EH (cell line): Measurements from ENCODE around the gene MTHFD1L.

Experiments used
- DNase-seq: peaks from one replicate; pipeline ENCODE4 v3.0.0-alpha.2; 2015; ENCODE audit warnings: low read depth

Gene MTHFD1L

DNA sequence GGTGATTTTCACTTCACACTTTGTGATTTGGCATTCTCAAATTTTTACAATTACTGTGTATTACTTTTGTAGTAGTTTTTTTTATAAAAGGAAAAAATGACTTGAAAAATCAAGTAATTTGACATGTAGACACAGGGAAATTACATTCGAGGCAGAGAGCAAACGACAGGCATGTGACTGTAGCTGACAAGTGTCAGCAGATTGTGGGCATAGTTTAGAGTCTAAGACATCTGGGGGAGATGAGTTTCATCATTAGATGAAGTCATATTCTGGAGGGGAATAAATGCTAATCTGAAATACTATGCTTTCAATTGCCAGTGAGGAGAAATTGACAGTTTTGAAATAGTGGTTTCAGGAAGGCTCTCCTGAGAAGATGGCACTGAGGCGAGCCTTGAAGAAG, 126.0 kb downstream of the MTHFD1L start:
- no peak for DNase-seq

DNA sequence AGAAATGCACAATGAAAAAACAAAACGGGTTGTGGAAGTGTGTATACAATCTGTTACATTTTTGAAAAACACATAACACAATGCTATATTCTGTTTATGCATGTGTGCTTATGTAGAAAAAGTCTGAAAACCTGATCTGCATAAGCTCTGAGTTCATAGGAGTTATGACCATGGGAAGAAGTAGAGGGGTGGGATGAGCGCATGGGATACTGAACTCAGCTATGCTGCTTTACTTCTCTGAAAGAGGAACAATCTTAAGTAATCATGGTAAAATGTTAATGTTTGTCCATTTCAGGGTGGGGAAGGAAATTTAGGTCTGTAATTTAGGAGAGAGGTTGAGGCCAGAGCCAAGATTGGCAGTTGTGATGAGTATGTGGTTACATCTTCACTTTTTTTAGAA, 126.8 kb downstream of the MTHFD1L start:
- no peak for DNase-seq

DNA sequence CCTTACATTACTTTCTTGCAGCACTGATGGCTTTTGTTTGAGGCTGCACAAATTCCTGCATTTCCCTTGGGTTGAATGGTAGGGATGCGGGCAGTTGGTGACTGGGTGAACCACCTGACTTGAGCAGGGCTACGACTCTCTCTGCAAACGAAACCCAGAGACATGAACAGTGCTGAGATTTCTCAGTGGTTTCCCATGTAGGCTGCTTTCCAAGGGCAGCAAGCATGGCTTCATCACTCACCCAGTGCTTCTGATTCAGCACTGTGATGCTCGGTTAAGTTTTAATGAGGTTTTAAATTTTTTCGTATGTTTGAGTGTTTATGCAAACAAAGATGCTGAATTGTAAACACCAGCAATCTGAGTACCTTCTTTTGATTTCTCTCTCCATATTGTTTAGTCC, 127.2 kb downstream of the MTHFD1L start:
- peak; percentile 35 for DNase-seq

DNA sequence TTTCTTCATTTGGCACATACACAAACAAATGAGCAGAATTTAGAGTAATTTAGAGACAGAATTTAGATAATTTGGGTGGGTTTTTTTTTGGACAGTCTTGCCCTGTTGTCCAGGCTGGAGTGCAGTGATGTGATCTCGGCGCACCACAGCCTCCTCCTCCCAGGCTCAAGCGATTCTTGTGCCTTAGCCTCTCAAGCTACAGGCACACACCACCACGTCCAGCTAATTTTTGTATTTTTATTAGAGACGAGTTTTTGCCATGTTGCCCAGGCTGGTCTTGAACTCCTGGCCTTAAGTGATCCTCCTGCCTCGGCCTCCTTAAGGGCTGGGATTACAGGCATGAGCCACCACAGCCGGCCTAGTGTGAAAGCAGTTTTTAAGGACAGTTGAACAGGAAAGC, 127.8 kb downstream of the MTHFD1L start:
- DNase-seq: no peak

DNA sequence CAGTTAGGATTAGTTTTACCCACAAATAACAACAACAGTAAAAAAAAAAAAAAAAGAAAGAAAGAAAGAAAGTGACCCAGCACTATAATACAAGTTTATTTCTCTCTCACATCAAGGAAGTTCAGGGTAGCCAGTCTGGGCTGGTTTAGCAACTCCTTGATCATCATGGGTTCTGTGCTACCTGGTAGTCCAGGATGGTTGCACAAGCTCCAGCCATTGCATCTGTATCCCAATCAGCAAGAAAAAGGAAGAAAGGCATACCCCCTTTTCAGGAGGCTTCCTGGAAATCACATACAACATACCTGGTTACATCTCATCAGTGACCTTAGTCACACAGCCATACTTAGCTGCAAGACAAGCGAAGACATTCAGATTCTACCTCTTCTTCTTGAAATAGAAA, 128.5 kb downstream of the MTHFD1L start:
- no peak for DNase-seq

DNA sequence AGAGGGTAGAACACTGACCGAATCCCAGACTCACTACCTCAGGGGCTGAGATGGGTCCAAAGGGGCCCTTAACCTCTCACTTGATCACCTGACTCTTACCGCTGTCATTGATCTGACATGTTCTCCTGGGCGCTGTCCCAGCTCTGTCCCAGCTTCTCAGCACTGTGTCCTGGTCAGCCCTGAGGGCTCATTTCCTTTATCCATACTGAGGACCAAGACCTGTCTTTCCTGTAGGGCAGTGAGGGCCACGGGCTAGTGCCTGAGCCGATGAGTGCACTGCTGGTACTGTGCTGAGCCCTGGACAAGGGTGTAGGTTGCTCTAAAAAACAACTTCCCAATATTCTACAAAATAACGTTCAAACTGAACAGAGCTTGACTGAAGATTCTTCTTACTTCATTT, 131.5 kb downstream of the MTHFD1L start:
- DNase-seq: no peak

DNA sequence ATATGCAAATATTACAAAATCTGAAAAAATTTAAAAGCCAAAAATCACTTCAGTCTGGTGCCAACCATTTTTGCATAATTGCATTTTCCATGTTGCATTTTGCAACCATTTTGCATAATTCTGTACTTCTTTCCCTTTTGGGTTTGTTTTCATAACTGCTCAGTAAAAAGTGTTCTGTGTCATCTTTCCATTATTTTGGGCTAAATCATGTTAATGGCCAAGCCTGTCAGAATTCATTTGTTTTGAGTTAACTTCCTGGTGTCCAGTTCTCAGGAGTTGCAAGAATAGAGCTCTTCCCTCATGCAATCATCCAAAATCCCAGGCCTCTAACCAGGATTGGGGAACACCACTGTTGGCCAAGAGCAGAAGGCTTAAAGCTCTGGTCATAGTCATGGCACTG, 133.6 kb downstream of the MTHFD1L start:
- peak; percentile 73 for DNase-seq

DNA sequence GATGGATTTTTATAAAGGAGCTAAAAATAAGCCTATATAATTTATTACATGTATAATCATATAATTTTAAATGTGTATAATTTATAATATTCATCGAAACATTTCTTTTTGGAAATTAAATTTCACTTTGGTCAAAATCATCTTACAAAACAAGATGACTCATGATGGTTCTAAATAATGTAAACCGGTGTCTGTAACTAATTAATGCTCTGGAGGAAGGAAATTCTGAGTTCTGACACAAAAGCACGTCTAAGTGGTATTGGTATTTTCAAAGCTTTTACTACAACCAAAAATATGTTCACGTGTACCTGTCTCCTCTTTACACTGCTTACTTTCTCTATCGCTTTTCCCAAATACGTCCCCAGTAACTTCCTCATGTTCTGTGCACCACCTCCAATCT, 134.1 kb downstream of the MTHFD1L start:
- DNase-seq: peak; percentile 16

DNA sequence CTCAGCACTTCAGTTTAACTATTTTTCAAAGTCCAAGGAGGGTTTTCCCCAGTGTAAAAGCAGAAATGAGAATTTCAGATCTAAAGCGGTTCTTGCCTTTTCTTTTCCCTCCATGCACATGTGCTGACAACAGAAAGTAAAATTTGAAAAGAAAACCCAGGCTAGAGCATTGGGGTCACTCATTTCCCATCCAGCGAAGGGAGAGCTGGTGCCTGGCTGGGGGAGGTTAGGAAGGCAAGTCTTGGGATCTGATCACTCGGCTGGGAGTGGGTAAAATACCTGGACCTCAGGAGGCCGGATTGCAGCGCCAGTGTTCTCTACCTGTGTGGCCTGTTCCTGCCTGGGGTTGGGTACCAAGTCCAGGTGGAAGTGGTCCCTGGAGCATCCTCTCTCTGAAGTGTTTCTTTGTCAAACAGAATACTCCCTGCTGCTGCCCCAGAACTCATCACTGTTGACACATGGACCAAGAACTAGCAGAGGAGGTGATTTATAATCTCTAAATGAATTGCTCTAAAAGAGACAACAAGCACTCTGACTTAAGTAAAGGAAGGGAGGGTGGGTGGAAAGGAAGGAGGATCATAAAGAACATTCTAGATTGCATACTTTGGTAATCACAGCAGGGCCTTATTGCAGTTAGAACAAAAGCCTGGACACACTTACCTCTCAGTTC, 136.0 kb downstream of the MTHFD1L start:
- no peak for DNase-seq

DNA sequence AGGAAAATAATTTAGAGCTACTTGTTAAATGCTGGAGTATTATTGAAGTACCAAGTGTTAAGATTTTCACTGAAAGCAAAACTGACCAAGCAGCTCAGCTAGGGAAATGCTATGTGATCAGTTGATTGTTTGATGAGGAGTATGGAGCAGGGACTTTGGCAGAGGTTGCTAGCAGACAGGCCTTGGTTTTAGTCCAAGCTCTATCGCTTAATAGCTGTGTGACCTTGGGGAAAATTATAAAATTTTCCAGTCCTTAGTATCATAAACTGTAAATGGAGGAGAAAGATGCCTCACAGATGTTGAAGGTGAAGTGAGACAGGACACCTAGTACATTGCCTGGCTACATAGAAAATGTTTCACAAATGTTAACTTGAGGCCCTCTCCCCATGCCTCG, 136.6 kb downstream of the MTHFD1L start:
- DNase-seq: no peak

DNA sequence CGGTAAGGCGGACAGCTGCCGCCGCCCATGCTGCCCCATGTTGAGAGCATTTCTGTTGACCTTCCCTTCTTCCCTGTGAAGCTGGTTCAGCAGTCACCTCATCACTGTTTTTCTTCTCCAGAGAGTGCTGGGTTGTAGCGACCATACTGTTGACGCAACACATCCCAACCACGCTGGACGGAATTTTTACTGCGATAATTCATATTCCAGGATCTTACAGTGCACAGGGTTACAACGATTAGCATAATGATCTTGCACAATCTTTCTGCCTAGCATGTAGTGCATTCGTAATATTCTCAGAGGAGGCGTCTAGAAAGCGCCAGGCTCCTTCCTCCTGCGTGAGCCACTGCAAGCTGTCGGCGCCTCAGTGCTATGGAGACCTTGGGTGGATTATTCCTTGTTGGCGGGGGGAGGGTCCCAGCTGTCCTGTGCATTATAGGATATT, 137.0 kb downstream of the MTHFD1L start:
- no peak for DNase-seq

DNA sequence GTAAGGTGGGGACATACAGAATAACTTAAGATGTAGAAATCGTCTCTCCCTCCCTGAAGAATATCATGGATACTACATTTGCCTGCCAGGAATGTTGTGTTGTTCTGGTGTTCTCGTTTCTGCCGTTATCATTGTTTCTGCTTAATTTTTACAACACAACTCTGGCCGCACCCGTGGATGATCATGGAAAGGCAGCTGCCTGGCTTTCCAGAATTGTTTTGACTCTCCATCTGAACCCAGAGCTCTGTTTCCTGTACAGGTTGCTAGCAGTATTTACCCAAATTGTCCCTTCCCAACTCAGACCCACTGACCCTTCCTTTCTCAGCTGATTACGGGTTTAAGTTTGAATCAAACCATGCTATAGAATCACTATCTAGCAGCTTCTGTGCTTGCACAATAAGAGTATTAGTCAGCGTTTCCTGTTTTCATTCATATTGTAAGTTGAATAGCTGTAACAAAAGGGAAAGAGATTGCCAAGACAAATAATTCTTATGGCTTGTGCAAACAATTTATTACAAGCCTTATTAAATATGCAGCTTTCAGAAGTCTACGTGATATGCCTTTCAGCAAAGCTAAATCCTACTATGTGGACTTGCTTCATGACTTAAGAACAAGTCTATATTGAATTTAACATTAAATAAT, 139.0 kb downstream of the MTHFD1L start:
- DNase-seq: peak; percentile 92

DNA sequence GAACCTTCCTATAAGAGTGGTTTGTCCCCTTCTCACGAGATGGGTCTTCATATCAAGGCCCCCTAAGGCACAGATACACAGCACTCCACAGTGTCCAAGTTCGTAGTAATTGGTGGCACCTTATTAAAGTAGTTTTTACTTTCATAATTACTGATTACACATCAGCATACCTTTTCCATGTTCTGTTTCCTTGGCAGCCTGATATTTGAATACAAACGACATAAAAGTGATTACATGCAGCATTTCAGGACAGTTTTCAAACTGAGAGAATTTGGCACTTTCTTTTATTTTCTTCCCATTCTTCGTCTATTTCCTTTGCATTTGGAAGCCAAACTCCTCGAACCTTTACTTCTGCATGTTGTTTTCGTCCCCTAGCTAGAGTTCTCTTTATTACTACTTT, 139.7 kb downstream of the MTHFD1L start:
- DNase-seq: no peak

DNA sequence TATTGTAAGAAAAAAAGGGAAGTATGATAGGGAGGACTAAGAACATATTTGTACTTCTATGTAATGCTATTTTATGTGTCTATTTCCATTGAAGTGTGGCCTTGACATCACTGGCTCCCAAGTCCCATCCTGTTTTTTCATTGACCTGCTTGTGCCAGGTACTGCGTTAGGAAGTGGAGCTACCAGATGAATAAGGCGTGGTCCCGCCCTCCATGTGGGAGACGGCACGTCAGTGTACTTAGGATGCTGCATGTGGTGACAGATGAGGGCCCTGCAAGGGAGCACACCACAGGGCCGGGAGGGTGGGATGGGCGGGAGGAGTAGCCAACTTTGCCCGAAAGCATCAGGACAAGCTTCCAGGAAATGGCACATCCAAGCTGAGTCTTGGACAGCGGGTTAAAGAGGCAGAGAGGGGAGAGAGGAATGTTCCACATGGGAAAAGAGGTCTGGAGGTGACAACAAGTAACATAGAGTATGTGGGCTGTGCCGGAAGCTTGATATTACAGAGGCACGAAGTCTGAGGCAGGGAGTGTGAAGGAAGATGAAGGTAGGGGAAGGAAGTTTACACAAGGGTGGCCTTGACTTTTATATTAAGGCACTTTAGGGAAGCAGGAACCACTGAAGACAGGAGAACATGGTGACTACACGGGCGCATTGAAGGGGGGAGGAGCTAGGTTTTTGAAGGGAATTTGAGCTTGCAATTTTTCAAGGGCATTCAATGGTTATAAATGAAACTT, 140.6 kb downstream of the MTHFD1L start:
- DNase-seq: no peak

DNA sequence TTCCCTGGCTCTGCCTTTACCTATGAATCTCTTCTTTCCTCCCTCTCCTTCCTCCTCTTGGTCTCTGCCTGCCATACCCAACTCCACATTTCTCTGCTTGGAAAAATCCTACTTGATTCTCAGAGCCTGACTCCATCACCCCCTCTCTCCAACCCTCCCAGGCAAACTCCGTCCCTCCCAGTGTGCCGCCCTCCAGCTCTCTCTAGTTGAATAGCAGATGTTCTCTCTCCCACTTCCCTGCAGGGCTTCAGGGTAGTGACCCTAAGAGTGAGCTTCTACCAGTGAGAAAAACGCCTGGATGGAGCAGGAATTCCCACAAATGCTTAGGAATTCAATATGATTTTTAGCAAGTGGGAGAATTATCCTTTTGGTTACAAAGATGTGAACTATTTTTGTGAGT, 141.6 kb downstream of the MTHFD1L start:
- no peak for DNase-seq

DNA sequence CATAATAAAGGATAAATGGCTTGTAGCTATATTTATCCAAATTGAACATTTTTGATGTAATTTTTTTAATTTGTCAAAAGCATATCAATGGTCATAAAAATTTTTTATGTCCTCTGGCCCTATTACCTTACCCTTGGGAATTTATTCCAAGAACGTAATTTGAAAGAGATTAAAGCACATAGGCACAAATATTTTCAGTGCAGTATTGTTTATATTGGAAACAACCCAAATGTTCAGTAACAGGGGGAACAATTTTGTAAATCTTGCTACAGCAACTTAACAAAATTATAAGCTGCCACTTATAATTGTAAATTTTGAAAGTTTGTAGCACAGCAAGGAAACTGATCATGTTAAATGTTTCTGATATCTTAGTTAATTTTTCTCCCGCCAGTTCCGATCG, 142.4 kb downstream of the MTHFD1L start:
- no peak for DNase-seq

DNA sequence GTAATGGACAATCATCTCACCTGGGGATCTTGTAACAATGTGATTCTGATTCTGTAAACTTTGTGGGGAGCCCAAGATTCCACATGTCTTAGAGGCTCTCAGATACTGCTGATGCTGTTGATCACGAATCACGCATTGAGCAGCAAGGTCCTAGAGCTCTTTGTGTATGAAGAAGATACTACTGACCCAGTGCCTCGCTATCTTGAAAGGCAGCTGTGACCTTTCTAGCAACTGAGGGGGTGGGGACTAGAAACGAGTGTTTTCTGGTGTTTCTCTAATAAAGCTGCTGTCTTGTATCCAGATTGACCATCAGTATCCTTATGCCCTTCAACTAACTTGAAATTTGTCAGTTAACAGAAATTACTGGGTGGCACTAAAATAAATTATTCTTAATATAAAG, 142.9 kb downstream of the MTHFD1L start:
- DNase-seq: no peak

DNA sequence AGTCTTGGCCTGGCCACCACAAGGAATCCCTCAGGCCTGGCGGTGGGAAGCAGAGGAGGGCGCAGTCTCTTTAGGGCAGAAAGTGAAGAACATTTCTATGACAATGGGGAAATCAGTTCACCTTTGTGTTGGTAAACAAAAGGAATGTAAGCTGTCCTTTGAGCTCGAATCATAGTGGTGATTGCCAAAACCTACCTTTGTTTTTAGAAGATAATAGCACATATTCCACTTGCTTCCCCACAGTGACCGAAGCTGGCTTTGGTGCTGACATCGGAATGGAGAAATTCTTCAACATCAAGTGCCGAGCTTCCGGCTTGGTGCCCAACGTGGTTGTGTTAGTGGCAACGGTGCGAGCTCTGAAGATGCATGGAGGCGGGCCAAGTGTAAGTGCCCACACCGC, 144.1 kb downstream of the MTHFD1L start:
- no peak for DNase-seq

DNA sequence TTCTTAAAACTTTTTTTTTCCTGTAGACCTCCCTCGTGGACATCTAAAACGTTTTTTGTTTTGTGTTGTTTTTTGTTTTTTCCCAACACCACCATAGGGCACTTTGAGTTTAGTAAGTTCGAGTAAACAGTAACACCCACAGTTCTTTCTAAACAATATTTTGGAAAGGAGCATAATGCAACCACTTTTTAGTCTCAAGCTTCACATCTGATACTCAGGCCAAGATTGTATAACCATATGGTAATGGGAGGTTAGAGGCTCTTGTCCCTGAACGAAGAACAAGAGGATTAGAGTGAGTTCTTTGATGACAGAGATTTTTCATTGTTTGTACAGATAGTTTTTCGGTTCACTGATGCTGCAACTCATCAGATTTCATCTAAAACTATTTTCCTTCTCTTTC, 144.6 kb downstream of the MTHFD1L start:
- DNase-seq: no peak

DNA sequence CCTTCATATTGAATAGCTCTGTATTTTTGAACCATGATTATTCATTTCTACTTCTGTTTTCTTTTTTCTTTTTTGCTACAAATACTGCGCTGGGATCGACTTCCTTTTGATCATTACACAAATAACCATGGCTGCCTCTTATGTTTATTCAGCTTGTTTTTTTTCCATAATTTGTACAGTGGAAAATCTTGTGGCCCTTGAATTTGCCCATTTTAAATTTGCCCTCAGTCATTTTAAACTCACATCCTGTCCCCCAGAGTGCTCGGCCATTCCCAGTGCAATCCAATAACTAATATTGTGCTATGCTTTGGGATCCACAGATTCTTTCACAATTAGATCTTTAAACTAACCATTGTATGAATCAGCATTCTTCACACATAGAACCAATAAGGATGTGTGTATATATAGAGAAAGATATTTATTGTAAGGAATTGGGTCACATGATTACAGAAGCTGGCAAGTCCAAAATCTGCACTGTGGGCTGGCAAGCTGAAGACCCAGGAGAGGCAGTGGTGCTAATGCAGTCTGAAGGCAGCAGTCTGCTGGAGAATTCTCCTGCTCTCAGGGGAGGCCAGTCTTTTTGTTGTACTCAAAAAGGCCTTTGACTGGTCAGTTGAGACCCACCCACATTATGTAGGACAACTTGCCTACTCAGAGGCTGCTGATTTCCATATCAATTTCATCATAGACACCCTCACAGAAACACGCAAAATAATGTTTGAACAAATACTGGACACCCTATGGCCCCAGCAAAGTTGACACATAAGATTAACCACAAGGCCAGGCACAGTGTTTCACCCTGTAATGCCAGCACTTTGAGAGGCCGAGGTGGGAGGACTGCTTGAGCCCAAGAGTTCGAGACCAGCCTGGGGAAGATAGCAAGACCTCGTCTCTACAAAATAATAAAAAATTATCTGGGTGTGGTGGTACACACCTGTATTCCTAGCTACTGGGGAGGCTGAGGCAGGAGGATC, 147.1 kb downstream of the MTHFD1L start:
- DNase-seq: peak; percentile 54

DNA sequence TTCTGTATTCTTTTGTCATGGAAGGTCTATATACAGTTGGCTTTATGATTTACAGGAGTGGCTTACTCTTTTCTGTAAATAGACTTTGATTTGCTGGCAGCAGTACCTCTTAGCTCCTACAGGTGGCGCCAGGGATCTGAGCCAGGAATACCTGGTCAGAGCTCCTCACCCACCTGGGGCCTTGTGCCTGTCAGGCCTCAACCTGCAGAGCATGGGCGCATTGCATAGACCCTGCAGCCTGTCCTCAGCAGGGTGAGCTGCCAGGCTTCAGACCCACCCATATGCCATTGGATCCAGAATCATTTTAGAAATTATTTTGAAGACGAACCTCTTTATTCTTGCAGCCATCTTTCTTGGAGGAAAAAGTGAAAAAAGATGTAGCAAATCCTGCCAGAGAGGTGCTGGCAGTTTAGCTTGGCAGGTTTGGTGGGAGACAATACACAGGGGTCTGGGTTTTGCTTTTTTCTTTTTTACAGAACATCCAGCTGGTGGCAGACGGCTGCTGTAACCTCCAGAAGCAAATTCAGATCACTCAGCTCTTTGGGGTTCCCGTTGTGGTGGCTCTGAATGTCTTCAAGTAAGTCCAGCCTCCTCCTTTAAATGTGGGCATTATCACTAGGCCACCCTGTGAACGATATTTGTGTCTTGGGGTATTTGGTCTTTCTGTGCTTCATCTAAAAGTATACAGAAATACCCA, 149.1 kb downstream of the MTHFD1L start:
- peak; percentile 68 for DNase-seq
